T-helper 2 cell treated with Interferon-gamma antibody and Interleukin-4, amounts not matched to agents 5 μg/mL and 100 μg/mL, for 36 hours (primary cell): ENCODE results near the gene TCF19.

ENCODE experiments used
- DNase-seq: peaks from one replicate; pipeline ENCODE4 v3.0.0; 2021; ENCODE audit warnings: low spot score
- H3K27ac Mint-ChIP-seq: one replicate; pipeline ENCODE4 v1.8.0; 2021; ENCODE audit warnings: mild to moderate bottlenecking, mixed read lengths
- H3K27me3 Mint-ChIP-seq: one replicate; pipeline ENCODE4 v1.8.0; 2021; ENCODE audit warnings: low read depth, mixed read lengths
- H3K36me3 Mint-ChIP-seq: one replicate; pipeline ENCODE4 v1.8.0; 2021; ENCODE audit warnings: low read depth, mixed read lengths
- H3K4me1 Mint-ChIP-seq: one replicate; pipeline ENCODE4 v1.8.0; 2021; ENCODE audit warnings: low read depth, mixed read lengths
- H3K4me3 Mint-ChIP-seq: one replicate; pipeline ENCODE4 v1.8.0; 2022; ENCODE audit warnings: mild to moderate bottlenecking, moderate library complexity, mixed read lengths
- H3K9me3 Mint-ChIP-seq: one replicate; pipeline ENCODE4 v1.8.0; 2021; ENCODE audit warnings: mixed read lengths

The TCF19 gene, protein sequence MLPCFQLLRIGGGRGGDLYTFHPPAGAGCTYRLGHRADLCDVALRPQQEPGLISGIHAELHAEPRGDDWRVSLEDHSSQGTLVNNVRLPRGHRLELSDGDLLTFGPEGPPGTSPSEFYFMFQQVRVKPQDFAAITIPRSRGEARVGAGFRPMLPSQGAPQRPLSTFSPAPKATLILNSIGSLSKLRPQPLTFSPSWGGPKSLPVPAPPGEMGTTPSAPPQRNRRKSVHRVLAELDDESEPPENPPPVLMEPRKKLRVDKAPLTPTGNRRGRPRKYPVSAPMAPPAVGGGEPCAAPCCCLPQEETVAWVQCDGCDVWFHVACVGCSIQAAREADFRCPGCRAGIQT

DNA sequence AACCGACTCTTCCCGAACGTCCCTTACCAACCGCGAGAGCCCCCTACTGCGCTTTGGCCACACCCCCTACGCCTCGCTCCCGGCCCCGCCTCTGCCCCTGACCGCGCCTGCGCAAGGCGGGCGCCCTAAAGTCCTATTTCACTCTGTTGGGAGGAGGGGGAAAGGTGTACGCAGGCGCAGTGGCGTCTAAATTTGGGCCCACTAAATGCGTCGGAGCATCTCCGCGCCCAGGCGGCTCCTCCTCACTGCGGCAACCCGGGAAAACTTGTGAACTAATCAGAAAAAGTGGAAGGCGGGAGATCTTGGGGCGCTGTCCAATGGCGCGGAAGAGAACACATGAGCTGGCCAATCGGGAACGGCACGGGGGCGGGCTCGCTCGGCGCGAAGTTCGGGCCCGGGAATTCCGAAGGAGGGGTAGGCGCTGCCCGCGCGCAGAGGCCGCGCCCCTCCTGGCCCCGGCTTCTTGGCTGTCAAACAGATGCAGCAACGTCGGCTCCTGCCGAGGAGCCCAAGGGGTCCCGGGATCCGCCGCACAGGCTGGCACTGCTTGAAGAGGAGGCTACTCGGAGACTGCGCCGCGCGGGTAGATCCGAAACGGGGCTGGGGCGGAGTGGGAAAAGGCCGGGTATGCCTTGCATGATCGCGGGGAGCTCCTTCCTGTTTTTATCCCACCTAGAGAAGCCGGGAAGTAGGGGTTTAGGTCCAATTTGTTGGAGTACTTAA lies at the start of gene TCF19:
Gene TCF19, plus strand, starts transcription at position 450 of the 723 bp plus-strand sequence. CDS start 881 bp downstream, outside the sequence.
- peaks cover 28% of the 10 kb centered on the region for H3K4me1 Mint-ChIP-seq
- peak within 1 kb of the TSS; percentile 93 for H3K4me3 Mint-ChIP-seq
- peak; percentile 99 for DNase-seq
- H3K36me3 Mint-ChIP-seq = peaks cover 44% of the 10 kb centered on the region
- peak within 1 kb of the TSS; percentile 79 for H3K27ac Mint-ChIP-seq
- no peaks in the 10 kb centered on the region for H3K9me3 Mint-ChIP-seq
- no peaks in the 10 kb centered on the region for H3K27me3 Mint-ChIP-seq

DNA sequence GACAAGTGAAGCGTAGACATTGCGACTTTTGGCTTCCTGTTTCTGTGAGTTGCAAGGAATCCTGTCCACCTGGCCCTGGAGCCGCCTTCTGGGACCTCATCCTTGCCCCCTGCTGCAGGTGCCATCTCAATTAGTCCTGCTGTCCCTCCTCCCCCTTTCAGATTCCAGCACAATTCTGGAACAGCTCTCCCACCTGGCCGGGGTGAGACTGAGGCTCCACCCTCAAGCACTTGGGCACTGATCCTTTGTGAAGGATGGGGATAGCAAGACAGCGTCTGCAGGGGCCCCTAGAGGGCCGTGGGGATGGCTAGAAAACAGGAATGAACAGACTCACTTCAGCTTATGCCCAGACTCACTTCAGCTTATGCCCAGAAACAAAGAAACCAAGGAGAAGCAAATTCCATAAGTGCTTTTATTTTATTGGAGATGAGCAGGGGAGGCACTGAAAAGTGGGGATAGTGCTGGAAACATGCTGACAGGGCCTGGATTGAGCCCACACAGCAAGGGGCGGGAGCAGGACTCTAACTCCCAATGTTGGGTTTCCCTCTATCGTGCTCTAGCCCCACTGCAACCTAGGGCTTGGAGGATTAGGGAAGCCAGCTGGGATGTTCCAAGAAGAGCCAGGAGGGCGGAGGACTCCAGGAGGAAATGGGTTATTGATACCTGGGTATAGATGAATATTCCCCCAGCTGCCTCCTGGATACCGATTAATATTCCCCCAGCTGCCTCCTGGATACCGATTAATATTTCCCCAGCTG lies 47.4 kb upstream of the TCF19 start:
- no peak overlapping the region for H3K4me3 Mint-ChIP-seq
- H3K9me3 Mint-ChIP-seq = no peaks in the 10 kb centered on the region
- no peaks in the 10 kb centered on the region for H3K36me3 Mint-ChIP-seq
- no peaks in the 10 kb centered on the region for H3K4me1 Mint-ChIP-seq
- no peak for DNase-seq
- peaks cover 14% of the 10 kb centered on the region for H3K27me3 Mint-ChIP-seq
- no peak overlapping the region for H3K27ac Mint-ChIP-seq

DNA sequence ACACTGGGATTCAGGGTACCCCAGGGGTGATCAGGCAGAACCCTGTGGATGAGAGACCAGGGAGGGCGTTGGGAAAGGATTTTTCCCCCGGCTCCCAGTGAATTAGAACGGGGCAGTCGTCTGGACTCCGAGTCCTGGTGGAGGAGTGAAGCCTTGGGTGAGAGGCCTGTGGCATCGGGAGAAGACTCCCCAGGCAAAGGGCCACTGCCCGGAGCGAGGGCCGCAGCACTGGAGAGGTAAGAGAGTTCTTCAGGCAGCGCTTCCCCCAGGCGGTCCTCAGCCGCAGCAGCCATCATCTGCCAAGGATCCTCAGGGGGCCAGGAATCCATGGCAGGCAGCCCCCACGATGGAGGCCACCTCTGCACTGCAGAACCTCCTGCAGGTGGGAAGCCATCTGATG lies 46.7 kb upstream of the TCF19 start:
- H3K4me1 Mint-ChIP-seq = no peaks in the 10 kb centered on the region
- peaks cover 11% of the 10 kb centered on the region for H3K27me3 Mint-ChIP-seq
- no peak overlapping the region for H3K27ac Mint-ChIP-seq
- H3K4me3 Mint-ChIP-seq = no peak overlapping the region
- no peaks in the 10 kb centered on the region for H3K9me3 Mint-ChIP-seq
- no peak for DNase-seq
- H3K36me3 Mint-ChIP-seq = no peaks in the 10 kb centered on the region

DNA sequence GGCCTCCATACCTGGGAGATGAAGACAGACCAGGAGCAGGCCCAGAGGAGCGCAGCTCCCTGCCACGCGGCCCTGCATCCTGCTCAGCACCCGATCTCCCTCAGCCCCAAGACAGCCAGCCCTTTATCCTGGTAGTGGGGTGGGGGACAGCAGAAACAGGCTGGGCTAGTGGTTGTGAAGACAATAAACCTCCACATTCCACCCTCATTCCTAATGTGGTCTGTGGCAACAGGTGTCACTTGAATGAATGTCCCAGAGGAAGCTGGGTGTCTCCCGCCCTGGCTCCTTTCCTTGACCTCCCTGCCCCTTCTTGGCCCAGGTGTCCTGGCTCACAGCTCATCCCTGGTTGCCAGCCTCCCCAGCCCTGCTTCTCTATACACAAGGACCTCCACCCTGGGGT lies 45.9 kb upstream of the TCF19 start, which contains the start of gene C6orf15:
Gene C6orf15, minus strand, starts transcription at position 98 of the 400 bp plus-strand sequence. Its CDS starts 20 bp downstream, at position 78.
- no peaks in the 10 kb centered on the region for H3K9me3 Mint-ChIP-seq
- no peak within 1 kb of the TSS for H3K4me3 Mint-ChIP-seq
- H3K27me3 Mint-ChIP-seq = peaks cover 11% of the 10 kb centered on the region
- no peaks in the 10 kb centered on the region for H3K36me3 Mint-ChIP-seq
- no peaks in the 10 kb centered on the region for H3K4me1 Mint-ChIP-seq
- no peak within 1 kb of the TSS for H3K27ac Mint-ChIP-seq
- no peak for DNase-seq

DNA sequence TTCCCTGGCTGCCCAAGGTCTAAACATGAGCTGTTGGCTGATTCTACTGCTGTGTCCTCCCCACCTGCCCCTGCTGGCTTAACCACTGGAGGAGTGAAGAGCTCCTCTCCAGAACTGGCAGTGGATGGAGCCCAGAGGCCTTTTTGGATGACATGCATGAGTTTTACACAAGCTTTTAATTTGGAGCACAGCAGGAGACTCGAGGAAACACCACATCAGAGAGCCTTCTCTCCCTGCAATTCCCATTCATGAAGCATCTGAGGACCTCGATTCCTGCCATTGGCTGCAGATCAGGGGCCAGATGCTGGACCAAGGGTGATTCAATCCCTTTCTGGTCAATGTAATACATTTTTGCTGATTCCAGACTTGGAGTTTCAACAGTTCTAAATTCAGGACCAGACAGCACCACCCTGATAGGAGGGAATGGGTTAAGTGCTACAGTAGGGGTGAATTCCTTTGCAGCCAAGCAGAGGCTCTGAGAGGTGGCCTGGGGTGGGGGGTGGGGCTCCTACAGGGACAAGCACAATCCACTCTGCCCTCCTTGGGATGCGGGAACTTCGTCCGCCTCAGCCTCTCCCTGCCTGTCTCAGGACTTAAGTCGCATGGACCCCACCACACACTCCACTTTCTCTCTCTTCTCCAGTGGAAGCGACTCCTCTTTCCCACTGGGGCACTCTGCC lies 44.4 kb upstream of the TCF19 start:
- no peaks in the 10 kb centered on the region for H3K4me1 Mint-ChIP-seq
- no peak for DNase-seq
- peaks cover 13% of the 10 kb centered on the region for H3K27me3 Mint-ChIP-seq
- H3K36me3 Mint-ChIP-seq = no peaks in the 10 kb centered on the region
- H3K4me3 Mint-ChIP-seq = no peak overlapping the region
- no peaks in the 10 kb centered on the region for H3K9me3 Mint-ChIP-seq
- H3K27ac Mint-ChIP-seq = no peak overlapping the region

DNA sequence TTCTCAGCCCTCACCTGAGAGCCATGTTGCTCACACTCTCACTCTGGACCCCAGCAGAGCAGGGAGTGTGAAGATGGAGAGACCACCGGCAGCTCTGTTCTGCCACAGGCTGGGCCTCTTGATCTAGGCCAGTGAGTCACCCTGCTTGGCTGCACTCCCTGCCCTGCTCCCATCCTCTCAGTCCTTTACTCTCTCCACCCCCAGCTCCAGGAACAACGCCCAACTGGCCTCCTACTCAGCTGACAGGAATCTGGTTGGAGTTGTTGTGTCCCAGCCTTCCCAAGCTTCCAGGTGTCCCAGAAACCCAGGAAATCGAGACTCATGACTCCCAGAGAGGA lies 43.9 kb upstream of the TCF19 start, which contains the start of gene PSORS1C1:
Gene PSORS1C1, plus strand, starts transcription at position 260 of the 338 bp plus-strand sequence. CDS start 14,833 bp downstream, outside the sequence.
- DNase-seq = no peak
- H3K9me3 Mint-ChIP-seq = no peaks in the 10 kb centered on the region
- no peaks in the 10 kb centered on the region for H3K4me1 Mint-ChIP-seq
- no peaks in the 10 kb centered on the region for H3K36me3 Mint-ChIP-seq
- H3K4me3 Mint-ChIP-seq = no peak within 1 kb of the TSS
- no peak within 1 kb of the TSS for H3K27ac Mint-ChIP-seq
- H3K27me3 Mint-ChIP-seq = peaks cover 13% of the 10 kb centered on the region

DNA sequence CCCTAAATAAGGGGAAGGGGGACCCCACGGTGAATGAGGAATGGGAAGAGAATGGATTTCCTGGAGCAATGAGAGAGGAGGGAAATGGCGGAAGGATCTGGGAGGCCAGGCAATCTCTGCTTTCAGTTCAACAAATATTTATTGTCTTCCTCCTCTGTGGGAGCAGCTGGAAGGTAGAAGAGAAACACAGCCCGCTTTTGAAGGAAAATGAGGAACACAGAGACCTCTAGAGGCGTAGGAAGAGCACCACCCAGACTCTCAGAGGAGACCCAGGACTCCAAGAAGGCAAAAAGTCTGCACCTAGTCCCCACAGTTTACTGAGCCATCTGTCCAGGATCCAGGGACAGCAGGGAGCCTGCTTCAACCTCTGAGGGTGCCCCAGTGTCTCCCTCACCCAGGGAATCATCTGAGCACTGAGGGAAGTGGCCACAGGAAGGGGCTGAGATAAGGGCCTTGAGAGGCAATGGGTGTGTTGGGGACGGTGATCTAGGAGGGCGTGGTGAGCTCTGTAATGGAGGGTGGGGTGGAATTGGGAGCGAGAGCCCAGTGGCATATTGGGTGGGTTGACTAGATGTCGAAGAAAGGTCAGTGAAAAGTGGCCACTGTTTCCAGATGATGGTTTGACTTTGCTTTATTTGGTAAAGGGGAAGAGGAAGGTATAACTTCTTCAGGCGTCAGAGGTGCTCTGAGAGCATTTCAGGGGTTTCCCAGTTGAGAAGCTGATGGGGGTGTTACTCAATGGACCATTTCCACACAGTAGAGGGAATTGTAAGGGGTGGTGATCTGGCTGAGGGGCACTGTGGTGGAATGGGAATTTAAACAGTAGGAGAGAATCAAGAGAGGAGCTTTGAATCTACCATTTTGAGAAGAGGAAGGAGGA lies 43.2 kb upstream of the TCF19 start:
- no peak for DNase-seq
- Mint-ChIP-seq H3K4me3 (no peak overlapping the region), H3K27ac (no peak overlapping the region), H3K9me3 (no peaks in the 10 kb centered on the region), H3K4me1 (no peaks in the 10 kb centered on the region), H3K27me3 (peaks cover 13% of the 10 kb centered on the region), H3K36me3 (no peaks in the 10 kb centered on the region)

DNA sequence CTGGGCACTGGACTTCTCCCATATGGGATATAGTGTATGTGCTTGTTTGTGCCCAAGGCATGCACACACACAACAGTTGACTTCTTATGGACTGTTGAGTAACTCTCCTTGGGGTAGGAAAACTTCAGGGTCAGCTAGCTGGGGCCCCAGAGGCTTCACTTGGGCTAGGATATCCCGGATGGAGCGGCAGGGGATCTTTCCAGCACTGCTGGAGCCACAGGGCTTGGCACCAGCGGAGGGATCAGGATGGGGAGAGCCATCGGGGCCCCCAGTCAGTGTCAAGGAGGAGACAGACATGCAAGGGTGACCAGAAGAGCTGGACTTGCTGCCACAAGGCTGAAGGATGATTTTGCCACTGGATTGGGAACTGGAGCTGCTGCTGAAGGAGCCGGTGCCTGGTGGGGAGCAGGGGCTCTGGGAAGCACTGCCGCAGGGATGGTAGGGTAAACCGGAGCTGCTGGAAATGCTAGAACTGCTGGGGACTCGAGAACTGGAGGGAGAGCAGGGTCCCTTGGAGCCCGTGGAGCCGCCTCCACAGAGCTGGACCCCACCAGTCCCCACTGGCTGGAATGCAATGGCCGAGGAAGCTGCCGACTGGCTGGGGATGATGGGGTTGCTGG lies 42.3 kb upstream of the TCF19 start:
- no peaks in the 10 kb centered on the region for H3K9me3 Mint-ChIP-seq
- H3K4me3 Mint-ChIP-seq = no peak overlapping the region
- H3K4me1 Mint-ChIP-seq = no peaks in the 10 kb centered on the region
- H3K27ac Mint-ChIP-seq = no peak overlapping the region
- no peaks in the 10 kb centered on the region for H3K36me3 Mint-ChIP-seq
- H3K27me3 Mint-ChIP-seq = peaks cover 12% of the 10 kb centered on the region
- no peak for DNase-seq

DNA sequence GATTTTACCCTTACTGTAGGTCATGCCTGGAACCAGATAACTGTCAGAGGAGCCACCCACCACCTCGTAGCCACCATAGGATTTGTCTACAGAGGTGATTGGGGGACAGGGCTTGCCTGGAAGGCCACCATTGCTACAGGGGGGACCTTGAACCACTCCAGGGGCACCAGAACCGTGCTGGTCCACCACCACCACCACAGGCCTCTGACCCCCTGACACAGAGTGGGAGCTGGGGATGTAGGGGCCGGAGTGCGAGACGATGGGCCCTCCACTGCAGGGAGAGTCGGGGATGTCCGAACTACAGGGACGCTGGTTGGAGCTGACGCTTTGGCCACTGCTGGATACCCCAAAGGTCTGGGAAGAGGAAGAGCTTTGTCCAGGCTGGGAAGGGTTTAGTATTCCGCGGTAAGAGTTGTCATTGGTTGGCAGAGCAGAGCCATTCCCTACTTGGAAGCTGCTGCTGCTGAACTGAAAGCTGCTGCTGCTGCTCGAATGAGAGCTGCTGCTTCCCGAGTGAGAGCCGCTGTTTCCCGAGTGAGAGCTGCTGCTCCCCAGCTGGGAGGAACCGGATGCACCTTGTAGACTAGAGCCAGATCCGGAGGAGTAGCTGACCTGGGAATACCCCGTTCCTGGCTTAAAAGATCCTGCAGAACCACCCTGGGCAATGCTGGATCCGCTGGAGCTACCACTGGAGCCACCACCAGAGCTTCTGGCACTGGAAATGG lies 41.6 kb upstream of the TCF19 start:
- no peak for DNase-seq
- H3K4me1 Mint-ChIP-seq = no peaks in the 10 kb centered on the region
- H3K4me3 Mint-ChIP-seq = no peak overlapping the region
- no peak overlapping the region for H3K27ac Mint-ChIP-seq
- H3K9me3 Mint-ChIP-seq = no peaks in the 10 kb centered on the region
- H3K27me3 Mint-ChIP-seq = peaks cover 12% of the 10 kb centered on the region
- H3K36me3 Mint-ChIP-seq = no peaks in the 10 kb centered on the region

DNA sequence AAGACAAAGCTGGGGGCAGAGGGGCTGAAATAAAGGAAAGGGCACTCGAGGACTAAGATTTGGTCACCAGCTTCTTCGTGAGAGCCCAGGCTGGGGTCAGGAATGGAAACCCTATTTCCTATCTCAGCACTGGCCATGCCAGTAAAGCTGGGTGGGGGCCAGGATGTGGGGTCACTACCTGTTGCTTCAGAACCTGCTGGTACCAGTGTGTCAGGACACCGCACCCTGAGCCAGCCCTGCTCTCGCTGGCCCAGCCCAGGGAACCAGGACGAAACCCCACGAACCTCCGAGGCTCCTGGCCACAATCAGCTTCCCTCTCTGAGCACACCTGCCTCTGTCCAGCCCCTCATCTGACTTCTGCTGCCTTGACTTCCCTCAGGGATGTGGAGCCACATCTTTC lies 40.2 kb upstream of the TCF19 start:
- Mint-ChIP-seq H3K27me3 (peaks cover 12% of the 10 kb centered on the region), H3K27ac (no peak overlapping the region), H3K9me3 (no peaks in the 10 kb centered on the region)

DNA sequence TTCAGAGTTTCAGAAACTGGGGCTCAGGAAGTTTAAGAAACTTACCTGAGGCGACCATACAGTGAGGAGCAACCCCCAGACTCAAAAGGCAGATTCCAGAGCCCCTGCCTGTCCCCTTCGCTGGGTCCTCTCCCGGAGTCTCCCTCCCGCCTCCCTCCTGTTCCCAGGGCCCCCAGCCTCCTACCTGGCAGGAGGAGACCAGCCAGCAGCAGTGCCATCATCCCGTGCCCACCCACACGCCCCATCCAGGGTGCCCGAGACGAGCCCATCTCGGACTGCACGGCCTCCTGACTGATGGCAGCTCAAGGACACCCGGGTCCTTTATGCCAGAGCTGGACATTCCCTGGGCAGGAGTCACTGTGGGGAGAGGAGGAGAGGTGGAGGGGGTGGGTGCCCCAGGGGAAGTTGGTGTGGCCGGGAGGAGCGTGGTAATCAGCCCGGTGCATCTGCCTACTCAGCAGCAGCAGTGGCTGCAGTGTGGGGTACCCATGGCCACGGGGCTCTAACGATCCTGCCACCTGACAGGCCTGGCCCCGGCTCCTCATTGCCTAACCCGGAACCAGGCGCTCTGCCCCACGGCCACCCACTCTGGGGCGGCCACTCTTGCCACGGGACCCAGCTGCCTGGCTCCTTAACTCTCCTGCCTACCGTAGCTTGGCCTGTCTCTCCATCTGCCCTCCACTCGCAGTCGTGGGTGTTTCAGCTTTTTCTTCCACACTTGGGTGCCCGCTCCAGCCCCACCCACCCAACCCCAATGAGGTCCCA lies 38.1 kb upstream of the TCF19 start, which contains the start of gene CDSN:
Gene CDSN, minus strand, starts transcription at position 296 of the 765 bp plus-strand sequence. Its CDS starts 27 bp downstream, at position 269.
- Mint-ChIP-seq H3K4me3 (no peak within 1 kb of the TSS), H3K9me3 (no peaks in the 10 kb centered on the region), H3K4me1 (no peaks in the 10 kb centered on the region), H3K27ac (no peak within 1 kb of the TSS), H3K36me3 (no peaks in the 10 kb centered on the region), H3K27me3 (peaks cover 6% of the 10 kb centered on the region)
- DNase-seq = no peak

More for the DNA sequence above, 40.2 kb upstream of the TCF19 start:
- Mint-ChIP-seq H3K4me1 (no peaks in the 10 kb centered on the region), H3K4me3 (no peak overlapping the region), H3K36me3 (no peaks in the 10 kb centered on the region)
- no peak for DNase-seq
